Measurements from ENCODE around the gene TEAD1. TPM values are rescaled to one million over a fixed set of nuclear protein-coding genes. Genes with fewer than 3 reads are reported as not detected.
A peak's percentile ranks its signal among the peaks of the same experiment; 100 is the strongest.

The TEAD1 gene
- polyA plus RNA-seq, 1 donor from 2014 or later, result 12.2 TPM

DNA sequence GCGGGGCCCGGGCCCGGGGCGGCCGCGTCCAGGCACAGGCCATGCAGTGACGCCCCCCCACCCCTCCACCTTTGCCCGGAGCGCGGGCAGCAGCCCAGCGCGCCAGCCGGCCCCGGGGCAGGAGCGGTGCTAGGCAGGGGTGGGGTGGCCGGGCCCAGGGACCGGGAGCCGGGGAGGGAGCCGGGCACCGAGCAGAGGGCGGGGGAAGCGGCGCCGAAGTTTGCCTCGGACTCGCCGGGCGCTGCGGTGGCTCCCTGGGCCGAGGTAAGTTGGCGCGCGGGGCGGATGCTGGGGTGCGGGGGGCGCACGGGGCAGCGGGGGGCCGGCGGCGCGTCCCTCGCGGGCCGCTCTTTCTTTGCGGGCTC lies 332 bp downstream of the TEAD1 start:
- no peaks in the 10 kb centered on the region for H3K36me3 ChIP-seq (ENCODE audit: insufficient read depth, low read length)
- peak overlapping the region; percentile 73 for H3K9ac ChIP-seq (ENCODE audit: low read length)
- peak overlapping the region; percentile 33 for H3K27ac ChIP-seq (ENCODE audit: low read length)
- no peaks in the 10 kb centered on the region for H3K27me3 ChIP-seq (ENCODE audit: insufficient read depth, low read depth, low read length)
- no peak for TF ChIP-seq MXI1 (conservative IDR thresholded peaks at IDR 0.05; ENCODE audit: poor library complexity, severe bottlenecking)
- TF ChIP-seq POLR2AphosphoS5 (IDR thresholded peaks at IDR 0.05), result no peak
- TF ChIP-seq TAF1 (IDR thresholded peaks at IDR 0.05; ENCODE audit: low read depth), result no peak
- no peak for TF ChIP-seq EP300 (conservative IDR thresholded peaks at IDR 0.05; ENCODE audit: poor library complexity, severe bottlenecking)
- TF ChIP-seq, protein P1, sequence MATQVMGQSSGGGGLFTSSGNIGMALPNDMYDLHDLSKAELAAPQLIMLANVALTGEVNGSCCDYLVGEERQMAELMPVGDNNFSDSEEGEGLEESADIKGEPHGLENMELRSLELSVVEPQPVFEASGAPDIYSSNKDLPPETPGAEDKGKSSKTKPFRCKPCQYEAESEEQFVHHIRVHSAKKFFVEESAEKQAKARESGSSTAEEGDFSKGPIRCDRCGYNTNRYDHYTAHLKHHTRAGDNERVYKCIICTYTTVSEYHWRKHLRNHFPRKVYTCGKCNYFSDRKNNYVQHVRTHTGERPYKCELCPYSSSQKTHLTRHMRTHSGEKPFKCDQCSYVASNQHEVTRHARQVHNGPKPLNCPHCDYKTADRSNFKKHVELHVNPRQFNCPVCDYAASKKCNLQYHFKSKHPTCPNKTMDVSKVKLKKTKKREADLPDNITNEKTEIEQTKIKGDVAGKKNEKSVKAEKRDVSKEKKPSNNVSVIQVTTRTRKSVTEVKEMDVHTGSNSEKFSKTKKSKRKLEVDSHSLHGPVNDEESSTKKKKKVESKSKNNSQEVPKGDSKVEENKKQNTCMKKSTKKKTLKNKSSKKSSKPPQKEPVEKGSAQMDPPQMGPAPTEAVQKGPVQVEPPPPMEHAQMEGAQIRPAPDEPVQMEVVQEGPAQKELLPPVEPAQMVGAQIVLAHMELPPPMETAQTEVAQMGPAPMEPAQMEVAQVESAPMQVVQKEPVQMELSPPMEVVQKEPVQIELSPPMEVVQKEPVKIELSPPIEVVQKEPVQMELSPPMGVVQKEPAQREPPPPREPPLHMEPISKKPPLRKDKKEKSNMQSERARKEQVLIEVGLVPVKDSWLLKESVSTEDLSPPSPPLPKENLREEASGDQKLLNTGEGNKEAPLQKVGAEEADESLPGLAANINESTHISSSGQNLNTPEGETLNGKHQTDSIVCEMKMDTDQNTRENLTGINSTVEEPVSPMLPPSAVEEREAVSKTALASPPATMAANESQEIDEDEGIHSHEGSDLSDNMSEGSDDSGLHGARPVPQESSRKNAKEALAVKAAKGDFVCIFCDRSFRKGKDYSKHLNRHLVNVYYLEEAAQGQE (IDR thresholded peaks at IDR 0.05; ENCODE audit: borderline replicate concordance), result no peak
- TF ChIP-seq SMC3 (conservative IDR thresholded peaks at IDR 0.05; ENCODE audit: poor library complexity), result no peak
- TF ChIP-seq, protein P2, sequence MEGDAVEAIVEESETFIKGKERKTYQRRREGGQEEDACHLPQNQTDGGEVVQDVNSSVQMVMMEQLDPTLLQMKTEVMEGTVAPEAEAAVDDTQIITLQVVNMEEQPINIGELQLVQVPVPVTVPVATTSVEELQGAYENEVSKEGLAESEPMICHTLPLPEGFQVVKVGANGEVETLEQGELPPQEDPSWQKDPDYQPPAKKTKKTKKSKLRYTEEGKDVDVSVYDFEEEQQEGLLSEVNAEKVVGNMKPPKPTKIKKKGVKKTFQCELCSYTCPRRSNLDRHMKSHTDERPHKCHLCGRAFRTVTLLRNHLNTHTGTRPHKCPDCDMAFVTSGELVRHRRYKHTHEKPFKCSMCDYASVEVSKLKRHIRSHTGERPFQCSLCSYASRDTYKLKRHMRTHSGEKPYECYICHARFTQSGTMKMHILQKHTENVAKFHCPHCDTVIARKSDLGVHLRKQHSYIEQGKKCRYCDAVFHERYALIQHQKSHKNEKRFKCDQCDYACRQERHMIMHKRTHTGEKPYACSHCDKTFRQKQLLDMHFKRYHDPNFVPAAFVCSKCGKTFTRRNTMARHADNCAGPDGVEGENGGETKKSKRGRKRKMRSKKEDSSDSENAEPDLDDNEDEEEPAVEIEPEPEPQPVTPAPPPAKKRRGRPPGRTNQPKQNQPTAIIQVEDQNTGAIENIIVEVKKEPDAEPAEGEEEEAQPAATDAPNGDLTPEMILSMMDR (IDR thresholded peaks at IDR 0.05; ENCODE audit: poor library complexity, severe bottlenecking), result no peak
- no peak for TF ChIP-seq EZH2 (IDR thresholded peaks at IDR 0.05; ENCODE audit: borderline replicate concordance, insufficient read depth, low read length, poor library complexity, severe bottlenecking)
- TF ChIP-seq RAD21 (conservative IDR thresholded peaks at IDR 0.05), result no peak
- peak overlapping the region; percentile 78 for H3K4me3 ChIP-seq (ENCODE audit: low read length)
- no peaks in the 10 kb centered on the region for H3K9me2 ChIP-seq (ENCODE audit: insufficient read depth, low read length)
- H4K20me1 ChIP-seq (ENCODE audit: insufficient read depth), result no peaks in the 10 kb centered on the region
- H3K9me3 ChIP-seq (ENCODE audit: low read length), result no peaks in the 10 kb centered on the region
- no peaks in the 10 kb centered on the region for H3F3A ChIP-seq (ENCODE audit: insufficient read depth, low read length, poor library complexity, severe bottlenecking)
- no peak overlapping the region for H3K4me2 ChIP-seq (ENCODE audit: low read length)
- no peak overlapping the region for H2AFZ ChIP-seq (ENCODE audit: low read depth, low read length)
- H3K79me2 ChIP-seq (replicated peaks; ENCODE audit: insufficient read depth, low read length), result peaks cover 45% of the 10 kb centered on the region

DNA sequence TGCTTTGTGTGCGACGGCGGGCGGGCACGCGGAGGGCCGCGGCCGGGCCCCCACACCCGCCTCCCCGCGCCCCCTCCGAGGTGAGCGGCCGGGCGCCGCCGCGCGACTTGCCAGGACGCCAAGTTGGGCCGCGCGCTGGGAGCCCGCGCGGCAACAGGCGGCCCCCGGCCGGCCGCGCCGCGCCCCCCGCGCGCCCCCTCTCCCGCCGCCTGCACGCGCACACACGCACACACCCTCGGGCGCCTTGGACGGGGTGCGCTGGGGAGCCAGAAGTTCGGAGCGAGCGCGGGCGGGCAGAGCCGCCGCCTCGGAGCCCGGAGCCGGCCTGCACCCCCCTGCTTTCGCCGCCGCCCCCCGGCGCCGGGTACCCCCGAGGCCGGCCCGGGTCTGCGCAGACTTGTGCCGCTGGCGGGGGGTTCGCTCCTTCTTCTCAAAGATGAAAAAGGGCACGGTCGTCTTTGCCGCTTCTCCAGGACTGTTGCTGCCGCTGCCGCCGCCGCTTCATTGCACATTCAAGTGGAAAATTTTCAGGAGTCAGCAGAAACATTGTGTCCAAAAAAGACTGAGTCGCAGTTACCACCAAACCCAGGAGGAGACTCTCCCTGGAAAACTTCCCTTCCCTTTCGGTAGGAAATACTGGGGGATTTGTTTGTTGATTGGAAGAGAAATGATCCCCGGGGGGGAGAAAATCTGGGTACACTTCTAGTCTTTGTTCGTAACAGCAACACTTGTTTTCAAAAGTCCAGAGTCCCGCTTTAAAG lies 895 bp downstream of the TEAD1 start:
- H4K20me1 ChIP-seq (ENCODE audit: insufficient read depth), result no peaks in the 10 kb centered on the region
- no peaks in the 10 kb centered on the region for H3K36me3 ChIP-seq (ENCODE audit: insufficient read depth, low read length)
- peak overlapping the region; percentile 92 for H3K4me2 ChIP-seq (ENCODE audit: low read length)
- H3K27ac ChIP-seq (ENCODE audit: low read length), result no peak overlapping the region
- H3K79me2 ChIP-seq (replicated peaks; ENCODE audit: insufficient read depth, low read length), result peaks cover 51% of the 10 kb centered on the region
- H3K27me3 ChIP-seq (ENCODE audit: insufficient read depth, low read depth, low read length), result no peaks in the 10 kb centered on the region
- TF ChIP-seq RAD21 (conservative IDR thresholded peaks at IDR 0.05) (peak; percentile 37), TAF1 (IDR thresholded peaks at IDR 0.05; ENCODE audit: low read depth) (no peak), MXI1 (conservative IDR thresholded peaks at IDR 0.05; ENCODE audit: poor library complexity, severe bottlenecking) (no peak), EZH2 (IDR thresholded peaks at IDR 0.05; ENCODE audit: borderline replicate concordance, insufficient read depth, low read length, poor library complexity, severe bottlenecking) (no peak), EP300 (conservative IDR thresholded peaks at IDR 0.05; ENCODE audit: poor library complexity, severe bottlenecking) (no peak), POLR2AphosphoS5 (IDR thresholded peaks at IDR 0.05) (no peak), SMC3 (conservative IDR thresholded peaks at IDR 0.05; ENCODE audit: poor library complexity) (peak; percentile 27)
- TF ChIP-seq, protein P1 (IDR thresholded peaks at IDR 0.05; ENCODE audit: borderline replicate concordance), result no peak
- TF ChIP-seq, protein P2 (IDR thresholded peaks at IDR 0.05; ENCODE audit: poor library complexity, severe bottlenecking), result no peak
- no peaks in the 10 kb centered on the region for H3F3A ChIP-seq (ENCODE audit: insufficient read depth, low read length, poor library complexity, severe bottlenecking)
- H3K9me3 ChIP-seq (ENCODE audit: low read length), result no peaks in the 10 kb centered on the region
- peak overlapping the region; percentile 78 for H3K4me3 ChIP-seq (ENCODE audit: low read length)
- H3K9me2 ChIP-seq (ENCODE audit: insufficient read depth, low read length), result no peaks in the 10 kb centered on the region
- no peak overlapping the region for H2AFZ ChIP-seq (ENCODE audit: low read depth, low read length)
- peak overlapping the region; percentile 73 for H3K9ac ChIP-seq (ENCODE audit: low read length)

All from neural cell (in vitro differentiated cells).